Measurements from ENCODE around the gene SPANXA2.
"Not testable (repeated sequence)": the region's sequence is repeated elsewhere in the genome, so short reads cannot be mapped to it uniquely, and the experiment has no call there.

The SPANXA2 gene, protein sequence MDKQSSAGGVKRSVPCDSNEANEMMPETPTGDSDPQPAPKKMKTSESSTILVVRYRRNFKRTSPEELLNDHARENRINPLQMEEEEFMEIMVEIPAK

GRCh38 chrX:141589408-141589807, at the start of gene SPANXA2:
SPANXA2 (plus strand) TSS chrX:141589708; CDS start chrX:141589768, 60 bp downstream.
- H3K9me3 ChIP-seq (ENCODE audit: control insufficient read depth, insufficient read depth, low read length); H3K36me3 ChIP-seq (ENCODE audit: control insufficient read depth, insufficient read depth, low read length): not testable (repeated sequence)
- WGBS (ENCODE audit: insufficient coverage, insufficient read length) = no CpG with 5 or more reads among the region's 10 CpGs

GRCh38 chrX:141542551-141542950, 47.0 kb upstream of the SPANXA2 start:
- not testable (repeated sequence) for H3K36me3 ChIP-seq (ENCODE audit: control insufficient read depth, insufficient read depth, low read length); DNase-seq (ENCODE audit: low read depth, low spot score); H3K27me3 ChIP-seq (ENCODE audit: control insufficient read depth, insufficient read depth, low read length); H3K4me1 ChIP-seq (ENCODE audit: control insufficient read depth, insufficient read depth, low read length); H3K9me3 ChIP-seq (ENCODE audit: control insufficient read depth, insufficient read depth, low read length); H3K4me3 ChIP-seq (ENCODE audit: low read length); H3K27ac ChIP-seq (ENCODE audit: low read length)
- no CpG with 5 or more reads among the region's 16 CpGs for WGBS (ENCODE audit: insufficient coverage, insufficient read length)

More at GRCh38 chrX:141589408-141589807, at the start of gene SPANXA2:
- not testable (repeated sequence) for H3K27me3 ChIP-seq (ENCODE audit: control insufficient read depth, insufficient read depth, low read length); H3K27ac ChIP-seq (ENCODE audit: low read length); DNase-seq (ENCODE audit: low read depth, low spot score); H3K4me1 ChIP-seq (ENCODE audit: control insufficient read depth, insufficient read depth, low read length); H3K4me3 ChIP-seq (ENCODE audit: low read length)

- no CpG with 5 or more reads among the region's 10 CpGs for WGBS (ENCODE audit: insufficient coverage, insufficient read length)
- H3K4me1 ChIP-seq (ENCODE audit: control insufficient read depth, insufficient read depth, low read length); H3K4me3 ChIP-seq (ENCODE audit: low read length); H3K9me3 ChIP-seq (ENCODE audit: control insufficient read depth, insufficient read depth, low read length); H3K36me3 ChIP-seq (ENCODE audit: control insufficient read depth, insufficient read depth, low read length); H3K27me3 ChIP-seq (ENCODE audit: control insufficient read depth, insufficient read depth, low read length); H3K27ac ChIP-seq (ENCODE audit: low read length); DNase-seq (ENCODE audit: low read depth, low spot score): not testable (repeated sequence)
These were observed 4.9 kb upstream of the SPANXA2 start, which contains the start of gene SPANXA1 for GRCh38 chrX:141584638-141585037. SPANXA1 (minus strand) TSS chrX:141584738; CDS start chrX:141584678, 60 bp downstream.

DNA sequence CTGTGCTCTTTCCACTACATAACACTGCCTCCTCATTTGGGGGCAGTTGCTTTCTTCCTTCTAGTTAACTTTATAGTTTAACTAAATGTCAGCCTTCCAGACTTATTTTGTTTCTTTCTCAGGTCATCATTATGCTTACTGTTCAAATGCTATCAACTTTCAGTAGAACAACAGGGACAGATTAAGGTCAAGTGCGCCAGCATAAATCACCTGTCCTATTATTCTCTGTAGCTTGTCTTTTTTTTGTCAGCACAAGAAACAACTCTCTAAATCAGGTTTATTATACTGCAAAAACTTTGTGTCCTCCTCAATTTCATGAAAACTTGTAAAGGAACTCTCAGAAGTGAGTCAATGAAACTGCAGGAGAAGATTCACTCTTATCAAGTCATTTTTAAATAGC, 19.6 kb downstream of the SPANXA2 start:
- Histone ChIP-seq H3K4me1 (ENCODE audit: control insufficient read depth, insufficient read depth, low read length) (no peaks in the 10 kb centered on the region; the same call in 1 of the 2 replicates), H3K4me3 (ENCODE audit: low read length) (no peak overlapping the region), H3K9me3 (ENCODE audit: control insufficient read depth, insufficient read depth, low read length) (no peaks in the 10 kb centered on the region), H3K27me3 (ENCODE audit: control insufficient read depth, insufficient read depth, low read length) (no peaks in the 10 kb centered on the region), H3K27ac (ENCODE audit: low read length) (no peak overlapping the region), H3K36me3 (ENCODE audit: control insufficient read depth, insufficient read depth, low read length) (no peaks in the 10 kb centered on the region)
- no peak for DNase-seq (ENCODE audit: low read depth, low spot score)
- WGBS (ENCODE audit: insufficient coverage, insufficient read length) = no CpG with 5 or more reads among the region's 1 CpG

DNA sequence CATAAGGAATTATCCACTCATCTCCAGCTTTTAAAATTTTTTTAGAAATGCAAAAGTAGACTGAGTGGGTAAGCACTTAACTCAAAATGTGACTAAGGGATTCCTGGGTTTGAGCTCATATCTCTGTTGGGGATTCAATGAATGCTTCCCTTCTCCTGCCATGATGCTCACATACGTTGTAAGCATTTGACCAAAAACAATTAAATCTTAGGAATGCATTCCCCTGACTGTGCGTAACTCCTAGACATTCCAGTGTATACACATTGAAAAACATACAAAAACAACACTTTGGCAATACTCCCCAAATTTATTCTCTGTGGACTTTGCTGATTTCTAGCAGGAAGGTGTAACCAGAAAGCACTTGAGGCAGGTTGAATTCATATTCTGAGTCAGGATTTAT, 29.8 kb downstream of the SPANXA2 start:
- Histone ChIP-seq H3K4me3 (ENCODE audit: low read length) (no peak overlapping the region), H3K27ac (ENCODE audit: low read length) (no peak overlapping the region), H3K9me3 (ENCODE audit: control insufficient read depth, insufficient read depth, low read length) (no peaks in the 10 kb centered on the region), H3K36me3 (ENCODE audit: control insufficient read depth, insufficient read depth, low read length) (no peaks in the 10 kb centered on the region), H3K27me3 (ENCODE audit: control insufficient read depth, insufficient read depth, low read length) (no peaks in the 10 kb centered on the region), H3K4me1 (ENCODE audit: control insufficient read depth, insufficient read depth, low read length) (no peaks in the 10 kb centered on the region)
- no peak for DNase-seq (ENCODE audit: low read depth, low spot score)
- WGBS (ENCODE audit: insufficient coverage, insufficient read length) = no CpG with 5 or more reads among the region's 2 CpGs

- H3K9me3 ChIP-seq (ENCODE audit: control insufficient read depth, insufficient read depth, low read length) = no peaks in the 10 kb centered on the region
- H3K4me3 ChIP-seq (ENCODE audit: low read length) = no peak overlapping the region
- no peaks in the 10 kb centered on the region for H3K36me3 ChIP-seq (ENCODE audit: control insufficient read depth, insufficient read depth, low read length)
- no peak for DNase-seq (ENCODE audit: low read depth, low spot score)
- H3K27me3 ChIP-seq (ENCODE audit: control insufficient read depth, insufficient read depth, low read length) = no peaks in the 10 kb centered on the region
- H3K27ac ChIP-seq (ENCODE audit: low read length) = no peak overlapping the region
- H3K4me1 ChIP-seq (ENCODE audit: control insufficient read depth, insufficient read depth, low read length) = no peaks in the 10 kb centered on the region
These were observed 42.6 kb downstream of the SPANXA2 start for GRCh38 chrX:141632124-141632523.

GRCh38 chrX:141638550-141638949, 49.0 kb downstream of the SPANXA2 start:
- Histone ChIP-seq H3K4me3 (ENCODE audit: low read length) (no peak overlapping the region), H3K27ac (ENCODE audit: low read length) (no peak overlapping the region), H3K4me1 (ENCODE audit: control insufficient read depth, insufficient read depth, low read length) (no peaks in the 10 kb centered on the region), H3K27me3 (ENCODE audit: control insufficient read depth, insufficient read depth, low read length) (no peaks in the 10 kb centered on the region), H3K36me3 (ENCODE audit: control insufficient read depth, insufficient read depth, low read length) (no peaks in the 10 kb centered on the region), H3K9me3 (ENCODE audit: control insufficient read depth, insufficient read depth, low read length) (no peaks in the 10 kb centered on the region)
- DNase-seq (ENCODE audit: low read depth, low spot score) = no peak
- no CpG with 5 or more reads among the region's 1 CpG for WGBS (ENCODE audit: insufficient coverage, insufficient read length)
